Spleen (tissue), 11 donors: ENCODE measurements around the gene RNF148. TPM values are rescaled to one million over a fixed set of nuclear protein-coding genes. Genes with fewer than 3 reads are reported as not detected.

Experiments
- DNase-seq: peaks from one replicate; pipeline ENCODE4 v3.0.0-alpha.2; 2020
- H3K27ac ChIP-seq, 8 donors: fragments of 200-600 bp; sonication (generic) in 7 of 8; 1 replicate in 4 of 8; 2 replicates in 4 of 8; pipeline versions ENCODE4 v1.5.0 to v1.8.0; 2016 to 2021; ENCODE audit warnings: inconsistent platforms in 4 of 8, mild to moderate bottlenecking in 4 of 8, moderate library complexity in 1 of 8
- H3K27me3 ChIP-seq, 7 donors: fragments of 200-600 bp; sonication (generic) in 6 of 7; replicated peaks in 1 of 7; 1 replicate in 4 of 7; 2 replicates in 3 of 7; pipeline versions ENCODE4 v1.5.0 to v1.8.0; 2016 to 2021; ENCODE audit warnings: inconsistent platforms in 3 of 7, mild to moderate bottlenecking in 1 of 7
- H3K36me3 ChIP-seq, 6 donors: fragments of 200-600 bp; sonication (generic) in 5 of 6; 1 replicate in 4 of 6; 2 replicates in 2 of 6; pipeline versions ENCODE4 v1.5.0 to v1.8.0; 2016 to 2021; ENCODE audit warnings: inconsistent platforms in 2 of 6
- H3K4me1 ChIP-seq, 6 donors: fragments of 200-600 bp; sonication (generic) in 5 of 6; 1 replicate in 3 of 6; 2 replicates in 3 of 6; pipeline versions ENCODE4 v1.5.0 to v1.8.0; 2016 to 2021; ENCODE audit warnings: inconsistent platforms in 3 of 6
- H3K4me3 ChIP-seq, 8 donors: fragments of 200-600 bp; sonication (generic) in 7 of 8; 1 replicate in 4 of 8; 2 replicates in 4 of 8; pipeline versions ENCODE4 v1.5.0 to v1.8.0; 2016 to 2021; ENCODE audit warnings: inconsistent platforms in 4 of 8, mild to moderate bottlenecking in 4 of 8, moderate library complexity in 2 of 8
- H3K9me3 ChIP-seq, 8 donors: fragments of 200-600 bp; sonication (generic) in 7 of 8; 1 replicate in 4 of 8; 2 replicates in 4 of 8; pipeline versions ENCODE4 v1.5.0 to v1.8.0; 2016 to 2021; ENCODE audit warnings: inconsistent platforms in 4 of 8
- POLR2A ChIP-seq, 3 donors: fragments of 450-650 bp; IDR thresholded peaks; one replicate each; pipeline ENCODE4 v1.5.1; 2017; ENCODE audit warnings: antibody characterized with exemption in 3 of 3, mild to moderate bottlenecking in 1 of 3
- POLR2AphosphoS5 ChIP-seq, 3 donors: sonication (generic); formaldehyde crosslinking; IDR thresholded peaks; one replicate each; pipeline ENCODE4 v1.5.1; 2017; ENCODE audit warnings: antibody characterized with exemption in 3 of 3
- WGBS, 5 donors: extraction: QIAGEN DNeasy Blood & Tissue Kit in 3 of 5; methylation state at CpG; one replicate each; pipeline versions ENCODE4 v1.1.5 to v1.1.7; 2013 to 2018; 5-methylcytosine and 5-hydroxymethylcytosine counted together
- intact Hi-C: fragments of 100-400 bp; cut with DNase I; formaldehyde crosslinking; loops from one replicate; pipeline ENCODE4 v1.15.0; 2023; ENCODE audit warnings: low total_unique reads
- polyA plus RNA-seq, 3 donors: library from polyadenylated mRNA; stranded (reverse); fragments of 200-250 nt; gene quantifications; one replicate each; pipeline ENCODE4 v1.2.1, GENCODE V29; 2013
- total RNA-seq, 7 donors: library from RNA; depleted of rRNA in 3 of 7; stranded (reverse); fragments of >200 nt in 3 of 7; fragmentation: NEBNext Ultra II Directional in 4 of 7; extraction: Animal tissue kit (Norgen Biotek cat#: 25700) in 4 of 7; gene quantifications; one replicate each; pipeline versions ENCODE4 v1.1.0 to v1.2.1, GENCODE V29; 2016 to 2021
- TF ChIP-seq, protein P1 (sequence below), 11 experiments: fragments of 200-600 bp in 7 of 11; fragments of 450-650 bp in 4 of 11; sonication (generic) in 4 of 11; IDR thresholded peaks in 8 of 11; conservative IDR thresholded peaks in 3 of 11; 1 replicate in 7 of 11; 2 replicates in 4 of 11; pipeline versions ENCODE4 v1.4.0 to v1.8.0; 2016 to 2021; ENCODE audit warnings: antibody characterized with exemption in 11 of 11, inconsistent platforms in 4 of 11, mild to moderate bottlenecking in 1 of 11
- donor health status: healthy with polysubstance abuse.
- donor health status: DM: no; HTN: no; CAD: no; lungs with moderate emphysema.
- donor health status: DM: no; HTN: no; CAD: no.
- donor health status: Bipolar disorder and iron deficiency.
- donor health status: healthy.
- donor health status: DM: no; HTN: no; CAD: no.
- donor health status: DM: yes; HTN: yes; CAD: no.

The RNF148 gene
- total and polyA plus RNA-seq, 10 donors, result 0.06 to 2.2 (median 0.99) TPM; not detected in 2

DNA sequence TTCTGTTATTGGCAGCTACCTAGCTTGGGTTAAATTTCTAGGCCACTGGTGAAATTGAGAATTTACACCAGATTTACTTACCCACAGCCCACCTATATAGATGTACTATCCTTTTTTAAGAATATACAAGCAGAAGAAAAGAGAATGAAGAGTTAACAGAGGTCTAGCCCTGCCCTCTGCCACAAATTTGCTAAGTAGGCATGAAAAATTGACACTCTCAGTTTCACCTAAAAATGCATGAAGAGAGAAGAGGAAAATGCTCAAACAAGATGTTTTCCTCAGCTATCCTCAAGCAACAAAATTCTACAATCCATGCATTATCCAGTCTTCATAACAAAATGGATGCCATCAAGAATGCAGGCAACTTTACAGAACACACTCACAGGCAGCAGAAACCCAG is 24.6 kb upstream of the RNF148 start:
- Histone ChIP-seq H3K4me1 (no peaks in the 10 kb centered on the region), H3K27me3 (no peaks in the 10 kb centered on the region), H3K9me3 (peaks cover 0 to 11% (median 0%) of the 10 kb centered on the region in 8 donors), H3K4me3 (no peak overlapping the region), H3K36me3 (no peaks in the 10 kb centered on the region), H3K27ac (no peak overlapping the region)
- intact Hi-C loops, result no loop called here
- TF ChIP-seq, protein P1, sequence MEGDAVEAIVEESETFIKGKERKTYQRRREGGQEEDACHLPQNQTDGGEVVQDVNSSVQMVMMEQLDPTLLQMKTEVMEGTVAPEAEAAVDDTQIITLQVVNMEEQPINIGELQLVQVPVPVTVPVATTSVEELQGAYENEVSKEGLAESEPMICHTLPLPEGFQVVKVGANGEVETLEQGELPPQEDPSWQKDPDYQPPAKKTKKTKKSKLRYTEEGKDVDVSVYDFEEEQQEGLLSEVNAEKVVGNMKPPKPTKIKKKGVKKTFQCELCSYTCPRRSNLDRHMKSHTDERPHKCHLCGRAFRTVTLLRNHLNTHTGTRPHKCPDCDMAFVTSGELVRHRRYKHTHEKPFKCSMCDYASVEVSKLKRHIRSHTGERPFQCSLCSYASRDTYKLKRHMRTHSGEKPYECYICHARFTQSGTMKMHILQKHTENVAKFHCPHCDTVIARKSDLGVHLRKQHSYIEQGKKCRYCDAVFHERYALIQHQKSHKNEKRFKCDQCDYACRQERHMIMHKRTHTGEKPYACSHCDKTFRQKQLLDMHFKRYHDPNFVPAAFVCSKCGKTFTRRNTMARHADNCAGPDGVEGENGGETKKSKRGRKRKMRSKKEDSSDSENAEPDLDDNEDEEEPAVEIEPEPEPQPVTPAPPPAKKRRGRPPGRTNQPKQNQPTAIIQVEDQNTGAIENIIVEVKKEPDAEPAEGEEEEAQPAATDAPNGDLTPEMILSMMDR (IDR thresholded peaks at IDR 0.05 in 8 of 11, conservative IDR thresholded peaks at IDR 0.05 in 3 of 11), result no peak
- TF ChIP-seq POLR2A (IDR thresholded peaks at IDR 0.05), result no peak
- TF ChIP-seq POLR2AphosphoS5 (IDR thresholded peaks at IDR 0.05), result no peak
- no peak for DNase-seq

DNA sequence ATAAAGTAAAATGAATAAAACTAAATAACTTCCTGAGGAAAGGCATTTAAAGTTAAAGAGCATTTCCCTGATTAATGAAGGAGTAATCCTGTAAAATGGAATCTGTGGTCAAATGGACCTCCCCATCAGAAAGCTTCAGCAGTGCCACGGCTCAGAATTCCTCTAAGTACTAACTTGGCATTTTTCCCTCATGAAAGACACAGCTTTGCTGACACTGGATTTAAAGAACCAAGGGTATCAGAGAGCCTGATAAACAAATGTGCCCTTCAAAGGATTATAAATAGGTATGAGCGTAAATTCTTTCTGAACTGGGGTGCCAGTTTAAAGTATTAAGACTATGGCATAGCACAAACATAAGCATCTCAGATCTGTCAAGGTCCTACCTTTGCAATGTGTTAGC is 24.2 kb upstream of the RNF148 start:
- Histone ChIP-seq H3K27ac (no peak overlapping the region), H3K4me1 (no peaks in the 10 kb centered on the region), H3K27me3 (no peaks in the 10 kb centered on the region), H3K4me3 (no peak overlapping the region), H3K36me3 (no peaks in the 10 kb centered on the region), H3K9me3 (peaks cover 0 to 11% (median 0%) of the 10 kb centered on the region in 8 donors)
- intact Hi-C loops, result no loop called here
- no peak for DNase-seq
- TF ChIP-seq POLR2AphosphoS5 (IDR thresholded peaks at IDR 0.05) (no peak), POLR2A (IDR thresholded peaks at IDR 0.05) (no peak)
- TF ChIP-seq, protein P1 (IDR thresholded peaks at IDR 0.05 in 8 of 11, conservative IDR thresholded peaks at IDR 0.05 in 3 of 11), result no peak
- WGBS, 5 donors, result 45 to 72% (median 71%) methylated on average over 2 of the region's 2 CpGs

DNA sequence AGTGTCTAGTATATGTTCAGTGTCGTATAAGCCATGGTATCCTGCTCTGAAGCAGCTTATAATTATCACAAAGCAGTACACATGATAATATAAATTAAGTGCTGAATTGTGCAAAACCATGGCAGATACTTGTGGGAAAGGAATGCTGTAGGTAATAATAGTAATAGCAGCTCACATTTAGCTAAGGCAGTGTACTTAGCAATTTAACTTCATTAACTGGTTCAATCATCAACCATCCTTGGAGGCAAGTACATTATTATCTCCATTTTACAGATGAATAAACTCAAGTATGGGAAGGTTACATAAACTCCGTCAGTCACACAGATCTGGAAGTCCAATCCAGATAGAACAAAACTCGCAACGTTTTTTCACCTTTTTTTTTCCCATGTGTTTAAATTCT is 21.6 kb upstream of the RNF148 start:
- TF ChIP-seq POLR2A (IDR thresholded peaks at IDR 0.05) (no peak), POLR2AphosphoS5 (IDR thresholded peaks at IDR 0.05) (no peak)
- TF ChIP-seq, protein P1 (IDR thresholded peaks at IDR 0.05 in 8 of 11, conservative IDR thresholded peaks at IDR 0.05 in 3 of 11), result no peak
- H3K4me3 ChIP-seq, result no peak overlapping the region
- intact Hi-C loops, result no loop called here
- no peak for DNase-seq
- H3K27me3 ChIP-seq, result no peaks in the 10 kb centered on the region
- H3K27ac ChIP-seq, result no peak overlapping the region
- peaks cover 0 to 11% (median 0%) of the 10 kb centered on the region in 8 donors for H3K9me3 ChIP-seq
- 82 to 89% (median 83%) methylated on average over 4 of the region's 4 CpGs for WGBS, 5 donors
- no peaks in the 10 kb centered on the region for H3K36me3 ChIP-seq
- H3K4me1 ChIP-seq, result no peaks in the 10 kb centered on the region

DNA sequence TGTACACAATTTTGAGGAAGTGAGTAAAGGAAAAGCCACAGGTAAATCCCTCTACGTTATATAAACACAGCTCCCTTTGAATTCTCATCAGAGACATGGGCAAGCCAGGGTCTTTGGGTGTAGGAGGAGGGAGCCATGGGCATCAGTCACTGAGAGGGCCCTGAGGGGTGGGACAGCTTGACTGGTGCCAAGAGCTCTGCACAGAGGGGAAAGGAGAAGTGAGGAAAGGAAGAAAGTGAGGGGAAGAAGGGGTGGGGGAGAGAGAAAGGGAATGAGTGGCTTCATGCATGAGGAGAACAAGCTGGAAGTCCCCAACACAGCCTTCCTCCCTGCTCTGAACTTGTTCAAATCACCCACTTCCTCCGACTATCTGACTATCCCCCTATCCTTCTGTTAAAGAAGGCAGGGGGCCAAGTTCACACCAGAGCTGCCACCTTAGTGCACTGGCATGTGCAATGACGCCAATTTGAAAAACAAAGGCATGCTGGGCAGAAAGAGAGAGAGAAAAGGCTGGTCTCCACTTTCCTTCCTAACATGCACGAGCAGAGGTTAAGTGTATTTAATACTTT is 16.4 kb upstream of the RNF148 start:
- H3K9me3 ChIP-seq, result peaks cover 0 to 8% (median 1%) of the 10 kb centered on the region in 8 donors
- H3K4me3 ChIP-seq, result no peak overlapping the region
- 67 to 76% (median 72%) methylated on average over 4 of the region's 4 CpGs for WGBS, 5 donors
- H3K4me1 ChIP-seq, result no peaks in the 10 kb centered on the region
- intact Hi-C loops, result no loop called here
- H3K36me3 ChIP-seq, result no peaks in the 10 kb centered on the region
- no peaks in the 10 kb centered on the region for H3K27me3 ChIP-seq
- no peak overlapping the region for H3K27ac ChIP-seq
- DNase-seq, result no peak
- no peak for TF ChIP-seq POLR2A (IDR thresholded peaks at IDR 0.05)
- TF ChIP-seq, protein P1 (IDR thresholded peaks at IDR 0.05 in 8 of 11, conservative IDR thresholded peaks at IDR 0.05 in 3 of 11), result no peak
